Glutamatergic neuron (in vitro differentiated cells): ENCODE measurements around the gene HSPA1B. TPM values are rescaled to one million over a fixed set of nuclear protein-coding genes. Genes with fewer than 3 reads are reported as not detected.

Experiments
- DNase-seq: peaks from one replicate; pipeline ENCODE4 v3.0.0; 2022
- H3K27ac Mint-ChIP-seq: one replicate; pipeline ENCODE4 v1.8.0; 2020; ENCODE audit warnings: mild to moderate bottlenecking, mixed read lengths, inconsistent platforms; ENCODE audit not compliant: unreplicated experiment
- H3K27me3 Mint-ChIP-seq: one replicate; pipeline ENCODE4 v1.8.0; 2020; ENCODE audit warnings: mild to moderate bottlenecking, moderate library complexity, mixed read lengths, inconsistent platforms; ENCODE audit not compliant: unreplicated experiment
- H3K36me3 Mint-ChIP-seq: one replicate; pipeline ENCODE4 v1.8.0; 2020; ENCODE audit warnings: mild to moderate bottlenecking, mixed read lengths, inconsistent platforms; ENCODE audit not compliant: unreplicated experiment
- H3K4me1 Mint-ChIP-seq: one replicate; pipeline ENCODE4 v1.8.0; 2020; ENCODE audit warnings: mild to moderate bottlenecking, low read depth, mixed read lengths, inconsistent platforms; ENCODE audit not compliant: unreplicated experiment
- H3K4me3 Mint-ChIP-seq: one replicate; pipeline ENCODE4 v1.8.0; 2020; ENCODE audit warnings: mild to moderate bottlenecking, mixed read lengths, inconsistent platforms; ENCODE audit not compliant: unreplicated experiment
- H3K9me3 Mint-ChIP-seq: one replicate; pipeline ENCODE4 v1.8.0; 2020; ENCODE audit warnings: mild to moderate bottlenecking, moderate library complexity, mixed read lengths, inconsistent platforms; ENCODE audit not compliant: unreplicated experiment
- CTCF ChIP-seq: fragments of 200-600 bp; sonication (generic); IDR thresholded peaks from one replicate; pipeline ENCODE4 v1.5.0; 2021; ENCODE audit not compliant: partially characterized antibody, unreplicated experiment
- total RNA-seq: library from RNA; stranded (reverse); fragmentation: NEBNext Ultra II Directional; extraction: Animal tissue kit (Norgen Biotek cat#: 25700); gene quantifications from one replicate; pipeline ENCODE4 v1.2.1, GENCODE V29; 2021; ENCODE audit not compliant: unreplicated experiment

Gene HSPA1B
- total RNA-seq, 1 donor from 2014 or later: 93.9 TPM

DNA sequence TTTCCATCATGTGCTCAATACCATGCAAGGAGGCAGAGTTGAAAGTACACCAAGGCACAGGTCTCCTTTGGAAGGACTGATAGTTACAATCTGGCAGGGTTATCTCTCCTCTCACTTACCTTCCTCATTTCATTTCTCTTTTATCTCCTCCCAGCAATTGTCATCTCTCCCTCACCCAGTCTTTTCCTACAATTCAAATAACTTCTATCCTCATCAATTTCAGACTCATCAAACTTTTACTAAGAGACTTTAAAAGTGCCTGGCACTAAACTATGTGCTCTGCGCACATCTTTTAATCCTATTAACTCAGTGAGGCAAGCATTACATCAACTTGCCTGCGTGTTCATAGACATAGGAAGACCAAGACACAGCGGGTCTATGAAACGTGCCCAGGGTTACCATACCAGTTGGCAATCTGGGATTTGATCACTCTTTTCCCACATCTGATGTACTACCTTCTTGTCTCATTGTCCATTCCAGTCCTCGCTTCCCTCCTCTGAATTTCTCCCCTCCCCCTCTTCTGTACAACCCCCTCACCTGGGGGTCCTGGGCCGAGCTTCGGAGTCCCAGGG, 33.2 kb upstream of the HSPA1B start:
- Mint-ChIP-seq H3K9me3 (peaks cover 18% of the 10 kb centered on the region), H3K27ac (peak overlapping the region; percentile 100), H3K4me1 (peaks cover 18% of the 10 kb centered on the region), H3K36me3 (peaks cover 4% of the 10 kb centered on the region), H3K4me3 (peak overlapping the region; percentile 94), H3K27me3 (peaks cover 9% of the 10 kb centered on the region)
- TF ChIP-seq CTCF: no peak
- no peak for DNase-seq

DNA sequence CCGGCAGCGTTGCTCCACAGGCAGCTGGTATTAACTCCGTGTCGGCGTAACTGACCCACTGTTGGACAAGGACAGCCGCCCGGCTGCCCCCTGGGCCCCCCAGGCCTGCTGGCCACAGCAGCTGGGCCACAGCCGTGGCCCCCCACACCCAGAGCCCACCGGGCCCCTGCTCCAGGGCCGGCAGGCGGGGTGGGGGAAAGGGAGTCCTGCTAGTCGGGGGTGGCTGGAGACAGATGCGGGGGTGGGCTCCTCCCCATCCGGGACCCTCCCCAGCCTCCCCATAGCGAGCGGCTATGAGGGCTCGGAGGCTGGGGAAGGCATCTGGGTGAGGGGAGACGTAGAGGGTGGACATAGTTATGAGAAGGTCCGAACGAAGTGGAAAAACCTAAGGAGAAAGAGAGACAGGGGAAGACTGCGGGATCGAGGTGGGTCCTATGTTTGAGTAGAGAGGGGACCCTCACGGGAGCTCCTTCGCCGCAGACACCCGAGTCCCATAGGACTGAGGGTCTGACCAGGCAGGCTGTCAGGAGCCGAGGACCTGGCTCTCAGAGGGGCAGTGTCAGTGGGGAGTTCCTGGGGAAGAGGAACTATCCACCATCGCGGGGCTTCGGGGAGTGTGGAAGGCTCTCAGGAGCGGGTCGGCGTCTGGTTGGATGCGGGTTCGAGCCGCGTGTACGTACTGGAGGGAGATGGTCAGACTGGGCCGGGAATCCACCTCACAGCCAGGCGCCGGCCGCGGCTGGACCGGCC, 32.5 kb upstream of the HSPA1B start:
- peak overlapping the region; percentile 100 for H3K27ac Mint-ChIP-seq
- H3K27me3 Mint-ChIP-seq: peaks cover 9% of the 10 kb centered on the region
- H3K4me3 Mint-ChIP-seq: peak overlapping the region; percentile 94
- peaks cover 18% of the 10 kb centered on the region for H3K4me1 Mint-ChIP-seq
- peaks cover 4% of the 10 kb centered on the region for H3K36me3 Mint-ChIP-seq
- peaks cover 18% of the 10 kb centered on the region for H3K9me3 Mint-ChIP-seq
- DNase-seq: peak; percentile 49
- no peak for TF ChIP-seq CTCF

GRCh38 chr6:31795616-31796298, 31.8 kb upstream of the HSPA1B start, which contains the start of gene VARS1:
VARS1 (minus strand) TSS chr6:31795752; CDS start chr6:31795217, 535 bp downstream.
- H3K4me3 Mint-ChIP-seq: peak within 1 kb of the TSS; percentile 94
- TF ChIP-seq CTCF: peak; percentile 78
- H3K27me3 Mint-ChIP-seq: peaks cover 9% of the 10 kb centered on the region
- H3K4me1 Mint-ChIP-seq: peaks cover 18% of the 10 kb centered on the region
- H3K9me3 Mint-ChIP-seq: peaks cover 15% of the 10 kb centered on the region
- DNase-seq: peak; percentile 91
- peak within 1 kb of the TSS; percentile 100 for H3K27ac Mint-ChIP-seq
- peaks cover under 1% of the 10 kb centered on the region for H3K36me3 Mint-ChIP-seq

- H3K27me3 Mint-ChIP-seq: peaks cover 9% of the 10 kb centered on the region
- peaks cover 11% of the 10 kb centered on the region for H3K4me1 Mint-ChIP-seq
- TF ChIP-seq CTCF: no peak
- H3K4me3 Mint-ChIP-seq: peak overlapping the region; percentile 69
- DNase-seq: no peak
- no peaks in the 10 kb centered on the region for H3K36me3 Mint-ChIP-seq
- peak overlapping the region; percentile 82 for H3K27ac Mint-ChIP-seq
- peaks cover 15% of the 10 kb centered on the region for H3K9me3 Mint-ChIP-seq
Observed at GRCh38 chr6:31796993-31797385, 30.5 kb upstream of the HSPA1B start.

DNA sequence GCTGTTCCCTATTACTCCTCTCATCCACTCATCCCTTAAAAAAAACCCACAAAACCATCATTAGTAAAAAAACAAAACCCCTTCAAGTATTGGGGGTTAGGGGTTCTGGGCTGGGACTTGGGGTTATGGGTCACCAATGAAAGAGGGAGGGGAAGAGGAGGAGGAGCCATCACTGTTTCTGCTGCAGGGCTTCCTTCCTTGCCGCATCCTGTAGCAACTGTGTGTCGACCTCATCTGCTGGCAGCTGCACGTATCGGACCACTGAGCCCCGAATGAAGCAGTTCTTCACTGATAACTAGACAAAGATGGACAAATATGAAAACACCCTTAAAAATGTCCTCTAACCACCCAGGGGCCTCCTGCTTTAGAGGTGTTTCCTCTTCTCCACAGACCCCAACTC, 29.9 kb upstream of the HSPA1B start:
- no peak overlapping the region for H3K4me3 Mint-ChIP-seq

More for the DNA sequence above, 29.9 kb upstream of the HSPA1B start:
- no peak for DNase-seq
- H3K36me3 Mint-ChIP-seq: no peaks in the 10 kb centered on the region
- peaks cover 9% of the 10 kb centered on the region for H3K4me1 Mint-ChIP-seq
- H3K9me3 Mint-ChIP-seq: peaks cover 15% of the 10 kb centered on the region
- H3K27ac Mint-ChIP-seq: peak overlapping the region; percentile 33
- TF ChIP-seq CTCF: no peak
- H3K27me3 Mint-ChIP-seq: peaks cover 8% of the 10 kb centered on the region
